SU-DHL-6 (cell line): ENCODE data around the gene DGKB.

ENCODE experiments used
- CTCF ChIP-seq: fragments of 200-600 bp; sonication (generic); IDR thresholded peaks from one replicate; pipeline ENCODE4 v1.5.1; 2017; ENCODE audit warnings: antibody characterized with exemption, mild to moderate bottlenecking, low read length, moderate library complexity; ENCODE audit not compliant: insufficient read depth, poor library complexity, severe bottlenecking
- EZH2phosphoT487 ChIP-seq: fragments of 200-600 bp; sonication (generic), shearing (Covaris generic); conservative IDR thresholded peaks from 2 replicates; pipeline ENCODE4 v1.6.1; 2018; ENCODE audit warnings: mild to moderate bottlenecking, antibody characterized with exemption, low read length, moderate library complexity, mixed read lengths

- no peak for TF ChIP-seq CTCF
- TF ChIP-seq EZH2phosphoT487, result no peak
Measured at GRCh38 chr7:14748461-14748860, 154.1 kb downstream of the DGKB start.
